SK-N-SH (cell line): ENCODE measurements around the gene ANKAR.

ENCODE experiments used
- CTCF ChIP-seq: fragments of 200-600 bp; sonication (generic); IDR thresholded peaks from 2 replicates; pipeline ENCODE4 v1.6.1; 2017; ENCODE audit warnings: antibody characterized with exemption, mild to moderate bottlenecking, moderate library complexity
- EP300 ChIP-seq, 2 experiments: IDR thresholded peaks; 2 replicates each; pipeline versions ENCODE4 v1.4.0 to v1.6.1; 2012; ENCODE audit warnings: borderline replicate concordance in 1 of 2, low read depth in 1 of 2, low read length in 1 of 2
- MEF2A ChIP-seq: IDR thresholded peaks from 2 replicates; pipeline ENCODE4 v1.4.0; 2012; ENCODE audit warnings: low read depth, borderline replicate concordance
- MXI1 ChIP-seq: IDR thresholded peaks from 2 replicates; pipeline ENCODE4 v1.6.1; 2012; ENCODE audit warnings: mild to moderate bottlenecking, low read depth, low read length, improper control_type of control experiment
- NFIC ChIP-seq: IDR thresholded peaks from 2 replicates; pipeline ENCODE4 v1.4.0; 2012; ENCODE audit warnings: borderline replicate concordance
- POLR2AphosphoS5 ChIP-seq: IDR thresholded peaks from 2 replicates; pipeline ENCODE4 v1.6.1; 2012; ENCODE audit warnings: low read depth, low read length
- RAD21 ChIP-seq: IDR thresholded peaks from 2 replicates; pipeline ENCODE4 v1.6.1; 2012; ENCODE audit warnings: mild to moderate bottlenecking, low read length
- REST ChIP-seq: IDR thresholded peaks from 2 replicates; pipeline ENCODE4 v1.6.1; 2012; ENCODE audit warnings: mild to moderate bottlenecking, low read depth, low read length, moderate library complexity
- SIN3A ChIP-seq: IDR thresholded peaks from 2 replicates; pipeline ENCODE4 v1.6.1; 2012; ENCODE audit warnings: low read depth, mild to moderate bottlenecking, low read length, moderate library complexity, borderline replicate concordance
- SMC3 ChIP-seq: IDR thresholded peaks from 2 replicates; pipeline ENCODE4 v1.6.1; 2012; ENCODE audit warnings: low read depth, low read length, improper control_type of control experiment
- TAF1 ChIP-seq: IDR thresholded peaks from 2 replicates; pipeline ENCODE4 v1.6.1; 2012; ENCODE audit warnings: low read depth, mild to moderate bottlenecking, low read length, moderate library complexity, borderline replicate concordance
- TCF12 ChIP-seq: IDR thresholded peaks from 2 replicates; pipeline ENCODE4 v1.4.0; 2012
- USF1 ChIP-seq: IDR thresholded peaks from 2 replicates; pipeline ENCODE4 v1.4.0; 2012; ENCODE audit warnings: low read depth, borderline replicate concordance
- USF2 ChIP-seq: fragments of 150-350 bp; IDR thresholded peaks from 2 replicates; pipeline ENCODE4 v1.6.1; 2017; ENCODE audit warnings: antibody characterized with exemption, low read length, low read depth, borderline replicate concordance

- TF ChIP-seq TAF1 (no peak), MEF2A (no peak), REST (no peak), CTCF (no peak), EP300 (IDR thresholded peaks at IDR 0.05; ENCODE audit: borderline replicate concordance in 1 of 2, low read depth in 1 of 2, low read length in 1 of 2) (no peak), TCF12 (no peak), USF1 (no peak), USF2 (no peak), POLR2AphosphoS5 (no peak), MXI1 (no peak), RAD21 (no peak), NFIC (no peak), SIN3A (no peak), SMC3 (no peak)
Measured at GRCh38 chr2:189676471-189676870, 2.0 kb downstream of the ANKAR start.
